ENCODE data around the gene ORMDL1. TPM values are rescaled to one million over a fixed set of nuclear protein-coding genes. Genes with fewer than 3 reads are reported as not detected.

ORMDL1 gene
- total RNA-seq, 2 experiments from 2014 or later = 104 to 106 TPM

DNA sequence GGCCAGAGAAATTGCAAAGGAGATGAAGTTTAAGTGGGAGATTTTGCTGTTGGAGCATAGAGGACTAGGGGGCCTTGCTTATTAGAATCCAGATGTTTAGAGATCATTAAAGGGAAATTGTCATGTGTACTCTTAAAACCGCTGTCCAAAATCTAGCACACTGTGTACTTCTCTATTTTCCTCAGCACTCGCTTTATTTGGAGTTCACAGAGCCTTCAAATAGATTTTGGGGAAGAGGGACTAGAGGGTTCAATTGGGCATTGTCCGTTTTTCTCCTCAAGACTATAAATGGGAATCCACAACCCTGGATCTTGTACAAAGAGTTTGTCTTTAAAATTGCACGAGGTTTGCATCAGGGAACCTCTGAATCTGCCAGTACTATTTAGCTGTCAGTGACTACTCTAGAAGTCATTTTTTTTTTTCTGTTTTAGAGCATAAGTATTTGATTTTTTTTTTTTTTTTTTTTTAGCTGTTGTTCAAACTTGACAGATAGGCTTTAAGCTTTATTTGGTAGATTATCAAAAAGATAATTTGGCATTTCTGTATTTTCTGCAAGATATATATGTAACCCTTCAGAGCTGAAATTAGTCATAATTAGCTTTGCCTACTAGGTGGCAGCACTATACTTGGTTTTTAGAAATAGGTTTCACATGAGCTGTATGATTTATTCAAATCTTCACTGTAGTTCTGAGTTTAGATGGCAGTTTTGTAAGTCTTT is 14.3 kb upstream of the ORMDL1 start:
- no peaks in the 10 kb centered on the region for H3K27me3 Mint-ChIP-seq
- ChIA-PET CTCF (interaction anchor here (0.6 to 1.6 kb wide), 8 partner anchors 11 to 1805 kb away, joined by 3 to 10 read pairs (median 4); partner anchors contain the start of genes ORMDL1, OSGEPL1 and PMS1), POLR2A (no interaction called here)
- Histone ChIP-seq H3K9me3 (ENCODE audit: control insufficient read depth in 1 of 2, insufficient read depth in 1 of 2, low read length in 2 of 2) (no peaks in the 10 kb centered on the region), H3K4me3 (ENCODE audit: low read length) (no peak overlapping the region), H3K36me3 (ENCODE audit: insufficient read depth, low read length) (peaks cover 40% of the 10 kb centered on the region), H3K27me3 (ENCODE audit: control insufficient read depth in 1 of 2, insufficient read depth in 2 of 2, low read length in 2 of 2) (no peaks in the 10 kb centered on the region), H3K27ac (ENCODE audit: low read depth in 1 of 2, low read length in 2 of 2) (no peak overlapping the region), H3K4me1 (ENCODE audit: insufficient read depth, low read length) (no peaks in the 10 kb centered on the region)
- DNase-seq = peak in 3 of 14 experiments; percentile 13 to 23 (median 15)
- H3K36me3 Mint-ChIP-seq (ENCODE audit: low read depth) = peaks cover 70% of the 10 kb centered on the region
- intact Hi-C loops (cut with DNase I, micrococcal nuclease) = no loop called here
- no peak for ATAC-seq (ENCODE audit: poor library complexity)
- TF ChIP-seq, protein P1, sequence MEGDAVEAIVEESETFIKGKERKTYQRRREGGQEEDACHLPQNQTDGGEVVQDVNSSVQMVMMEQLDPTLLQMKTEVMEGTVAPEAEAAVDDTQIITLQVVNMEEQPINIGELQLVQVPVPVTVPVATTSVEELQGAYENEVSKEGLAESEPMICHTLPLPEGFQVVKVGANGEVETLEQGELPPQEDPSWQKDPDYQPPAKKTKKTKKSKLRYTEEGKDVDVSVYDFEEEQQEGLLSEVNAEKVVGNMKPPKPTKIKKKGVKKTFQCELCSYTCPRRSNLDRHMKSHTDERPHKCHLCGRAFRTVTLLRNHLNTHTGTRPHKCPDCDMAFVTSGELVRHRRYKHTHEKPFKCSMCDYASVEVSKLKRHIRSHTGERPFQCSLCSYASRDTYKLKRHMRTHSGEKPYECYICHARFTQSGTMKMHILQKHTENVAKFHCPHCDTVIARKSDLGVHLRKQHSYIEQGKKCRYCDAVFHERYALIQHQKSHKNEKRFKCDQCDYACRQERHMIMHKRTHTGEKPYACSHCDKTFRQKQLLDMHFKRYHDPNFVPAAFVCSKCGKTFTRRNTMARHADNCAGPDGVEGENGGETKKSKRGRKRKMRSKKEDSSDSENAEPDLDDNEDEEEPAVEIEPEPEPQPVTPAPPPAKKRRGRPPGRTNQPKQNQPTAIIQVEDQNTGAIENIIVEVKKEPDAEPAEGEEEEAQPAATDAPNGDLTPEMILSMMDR (IDR thresholded peaks at IDR 0.05) = no peak
- no peak overlapping the region for H3K27ac Mint-ChIP-seq
- H3K4me1 Mint-ChIP-seq (ENCODE audit: low read depth) = no peaks in the 10 kb centered on the region
- H3K9me3 Mint-ChIP-seq = no peaks in the 10 kb centered on the region
- H3K4me3 Mint-ChIP-seq = no peak overlapping the region

DNA sequence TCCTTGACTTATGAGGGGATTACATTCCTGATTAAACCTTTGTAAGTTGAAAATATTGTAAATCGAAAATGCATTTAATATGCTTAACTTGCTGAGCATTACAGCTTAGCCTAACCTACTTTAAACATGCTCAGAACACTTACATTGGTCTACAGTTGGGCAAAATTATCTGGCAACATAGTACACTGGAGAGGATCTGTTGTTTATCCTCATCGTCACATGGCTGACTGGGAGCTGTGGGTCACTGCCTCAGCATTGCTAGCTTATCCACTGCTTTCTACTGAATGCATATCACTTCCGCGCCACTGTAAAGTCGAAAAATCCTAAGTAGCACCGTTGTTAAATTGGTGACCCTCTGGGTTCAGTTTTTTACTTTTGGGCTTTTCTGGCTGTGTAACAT is 13.8 kb upstream of the ORMDL1 start:
- ChIA-PET CTCF (interaction anchor here (0.7 to 1.6 kb wide), 3 partner anchors 24 to 172 kb away, joined by 3 read pairs; no protein-coding TSS in a partner anchor), POLR2A (no interaction called here)
- Mint-ChIP-seq H3K4me1 (ENCODE audit: low read depth) (no peaks in the 10 kb centered on the region), H3K9me3 (no peaks in the 10 kb centered on the region), H3K27me3 (no peaks in the 10 kb centered on the region), H3K4me3 (no peak overlapping the region), H3K27ac (no peak overlapping the region), H3K36me3 (ENCODE audit: low read depth) (peaks cover 73% of the 10 kb centered on the region)
- no peak for ATAC-seq (ENCODE audit: poor library complexity)
- Histone ChIP-seq H3K9me3 (ENCODE audit: control insufficient read depth in 1 of 2, insufficient read depth in 1 of 2, low read length in 2 of 2) (no peaks in the 10 kb centered on the region), H3K4me3 (ENCODE audit: low read length) (no peak overlapping the region), H3K36me3 (ENCODE audit: insufficient read depth, low read length) (peaks cover 44% of the 10 kb centered on the region), H3K27ac (ENCODE audit: low read depth in 1 of 2, low read length in 2 of 2) (no peak overlapping the region), H3K27me3 (ENCODE audit: control insufficient read depth in 1 of 2, insufficient read depth in 2 of 2, low read length in 2 of 2) (no peaks in the 10 kb centered on the region), H3K4me1 (ENCODE audit: insufficient read depth, low read length) (no peaks in the 10 kb centered on the region)
- no peak for DNase-seq
- intact Hi-C loops (cut with DNase I, micrococcal nuclease) = no loop called here
- TF ChIP-seq, protein P1 (IDR thresholded peaks at IDR 0.05) = no peak

DNA sequence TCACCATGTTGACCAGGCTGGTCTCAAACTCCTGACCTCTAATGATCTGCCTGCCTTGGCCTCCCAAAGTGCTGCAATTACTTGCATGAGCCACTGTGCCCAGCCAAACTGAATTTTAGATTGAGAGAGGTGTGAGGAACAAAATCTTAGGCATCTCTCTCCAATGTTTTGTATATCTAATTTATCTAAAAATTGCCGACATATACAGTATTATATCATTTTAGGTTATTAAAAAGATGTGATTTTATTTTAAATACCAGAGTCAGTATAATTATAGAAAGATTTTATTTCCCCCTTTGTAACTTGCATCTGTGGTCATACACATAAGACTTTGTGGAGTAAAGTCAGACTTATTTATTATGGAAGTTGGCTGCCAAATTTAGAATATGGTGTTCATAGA is 10.2 kb upstream of the ORMDL1 start:
- H3K36me3 ChIP-seq (ENCODE audit: insufficient read depth, low read length) = peaks cover 33% of the 10 kb centered on the region
- ChIA-PET CTCF (interaction anchor here (0.6 kb wide), 1 partner anchor 31 kb away, joined by 3 read pairs; no protein-coding TSS in a partner anchor), POLR2A (no interaction called here)
- no peaks in the 10 kb centered on the region for H3K27me3 ChIP-seq (ENCODE audit: control insufficient read depth in 1 of 2, insufficient read depth in 2 of 2, low read length in 2 of 2)
- Mint-ChIP-seq H3K9me3 (no peaks in the 10 kb centered on the region), H3K4me3 (no peak overlapping the region), H3K4me1 (ENCODE audit: low read depth) (peaks cover 6% of the 10 kb centered on the region), H3K27ac (no peak overlapping the region), H3K27me3 (no peaks in the 10 kb centered on the region), H3K36me3 (ENCODE audit: low read depth) (peaks cover 66% of the 10 kb centered on the region)
- H3K27ac ChIP-seq (ENCODE audit: low read depth in 1 of 2, low read length in 2 of 2) = no peak overlapping the region
- ATAC-seq (ENCODE audit: poor library complexity) (no peak), DNase-seq (no peak)
- H3K4me1 ChIP-seq (ENCODE audit: insufficient read depth, low read length) = no peaks in the 10 kb centered on the region
- H3K9me3 ChIP-seq (ENCODE audit: control insufficient read depth in 1 of 2, insufficient read depth in 1 of 2, low read length in 2 of 2) = no peaks in the 10 kb centered on the region
- H3K4me3 ChIP-seq (ENCODE audit: low read length) = no peak overlapping the region
- intact Hi-C loops (cut with DNase I, micrococcal nuclease) = no loop called here
- TF ChIP-seq, protein P1 (IDR thresholded peaks at IDR 0.05) = no peak

All from CD4-positive, alpha-beta T cell (primary cell).